Thoracic aorta (tissue), 2 donors: ENCODE measurements around the gene DDX51. TPM values are rescaled to one million over a fixed set of nuclear protein-coding genes. Genes with fewer than 3 reads are reported as not detected.
"Not testable (repeated sequence)": the region's sequence is repeated elsewhere in the genome, so short reads cannot be mapped to it uniquely, and the experiment has no call there.

Experiments
- ATAC-seq: fragments of 150-250 bp; one replicate; pipeline ENCODE4 v1.8.0; 2017; ENCODE audit warnings: low read depth; ENCODE audit not compliant: insufficient number of reproducible peaks, low FRiP score
- DNase-seq: peaks from one replicate; pipeline ENCODE4 v3.0.0-alpha.2; 2020; ENCODE audit warnings: low spot score
- H3K27ac ChIP-seq, 2 donors: fragments of 200-600 bp; sonication (generic); 1 replicate in 1 of 2; 2 replicates in 1 of 2; pipeline ENCODE4 v1.5.1; 2016; ENCODE audit warnings: mild to moderate bottlenecking in 2 of 2, moderate library complexity in 2 of 2
- H3K27me3 ChIP-seq: fragments of 200-600 bp; sonication (generic); replicated peaks from 2 replicates; pipeline ENCODE4 v1.6.0; 2016; ENCODE audit warnings: mild to moderate bottlenecking; ENCODE audit not compliant: insufficient read depth
- H3K36me3 ChIP-seq: fragments of 200-600 bp; sonication (generic); one replicate; pipeline ENCODE4 v1.5.1; 2016
- H3K4me1 ChIP-seq, 2 donors: fragments of 200-600 bp; sonication (generic); 1 replicate in 1 of 2; 2 replicates in 1 of 2; pipeline versions ENCODE4 v1.5.1 to v1.6.0; 2016; ENCODE audit warnings: low read depth in 2 of 2, mild to moderate bottlenecking in 1 of 2; ENCODE audit not compliant: control insufficient read depth in 1 of 2
- H3K4me3 ChIP-seq: fragments of 200-600 bp; sonication (generic); 2 replicates; pipeline ENCODE4 v1.5.1; 2016; ENCODE audit warnings: mild to moderate bottlenecking
- H3K9me3 ChIP-seq: fragments of 200-600 bp; sonication (generic); 2 replicates; pipeline ENCODE4 v1.5.1; 2016
- total RNA-seq, 2 donors: library from RNA; depleted of rRNA; stranded (reverse); fragments of >200 nt; gene quantifications; one replicate each; pipeline versions ENCODE4 v1.1.0 to v1.2.3, GENCODE V29; 2016
- TF ChIP-seq, protein P1 (sequence below): fragments of 200-600 bp; sonication (generic); IDR thresholded peaks from one replicate; pipeline ENCODE4 v1.5.1; 2019; ENCODE audit warnings: antibody characterized with exemption

DDX51 gene
- total RNA-seq, 2 donors from 2014 or later: 9.7 to 24.8 TPM

DNA sequence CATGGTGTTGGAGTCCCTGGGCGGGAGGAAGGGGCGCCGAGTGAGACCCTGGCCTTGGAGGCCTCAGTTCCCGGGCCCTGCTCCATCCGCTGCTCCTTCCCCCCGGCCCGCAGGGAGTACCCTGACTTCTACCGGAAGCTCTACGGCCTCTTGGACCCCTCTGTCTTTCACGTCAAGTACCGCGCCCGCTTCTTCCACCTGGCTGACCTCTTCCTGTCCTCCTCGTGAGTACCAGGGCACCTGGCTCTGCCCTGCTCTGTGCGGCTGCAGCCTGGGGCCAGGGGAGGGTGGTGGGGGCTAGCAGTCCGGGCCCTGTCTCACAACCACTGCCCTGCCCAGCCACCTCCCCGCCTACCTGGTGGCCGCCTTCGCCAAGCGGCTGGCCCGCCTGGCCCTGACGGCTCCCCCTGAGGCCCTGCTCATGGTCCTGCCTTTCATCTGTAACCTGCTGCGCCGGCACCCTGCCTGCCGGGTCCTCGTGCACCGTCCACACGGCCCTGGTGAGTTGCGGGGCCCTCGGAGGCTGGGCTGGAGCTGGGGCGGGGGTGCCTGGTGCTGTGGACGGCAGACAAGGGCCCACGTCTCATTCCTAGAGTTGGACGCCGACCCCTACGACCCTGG lies 7.1 kb upstream of the DDX51 start:
- H3K4me1 ChIP-seq: no peaks in the 10 kb centered on the region
- ATAC-seq (no peak), DNase-seq (no peak)
- TF ChIP-seq, protein P1, sequence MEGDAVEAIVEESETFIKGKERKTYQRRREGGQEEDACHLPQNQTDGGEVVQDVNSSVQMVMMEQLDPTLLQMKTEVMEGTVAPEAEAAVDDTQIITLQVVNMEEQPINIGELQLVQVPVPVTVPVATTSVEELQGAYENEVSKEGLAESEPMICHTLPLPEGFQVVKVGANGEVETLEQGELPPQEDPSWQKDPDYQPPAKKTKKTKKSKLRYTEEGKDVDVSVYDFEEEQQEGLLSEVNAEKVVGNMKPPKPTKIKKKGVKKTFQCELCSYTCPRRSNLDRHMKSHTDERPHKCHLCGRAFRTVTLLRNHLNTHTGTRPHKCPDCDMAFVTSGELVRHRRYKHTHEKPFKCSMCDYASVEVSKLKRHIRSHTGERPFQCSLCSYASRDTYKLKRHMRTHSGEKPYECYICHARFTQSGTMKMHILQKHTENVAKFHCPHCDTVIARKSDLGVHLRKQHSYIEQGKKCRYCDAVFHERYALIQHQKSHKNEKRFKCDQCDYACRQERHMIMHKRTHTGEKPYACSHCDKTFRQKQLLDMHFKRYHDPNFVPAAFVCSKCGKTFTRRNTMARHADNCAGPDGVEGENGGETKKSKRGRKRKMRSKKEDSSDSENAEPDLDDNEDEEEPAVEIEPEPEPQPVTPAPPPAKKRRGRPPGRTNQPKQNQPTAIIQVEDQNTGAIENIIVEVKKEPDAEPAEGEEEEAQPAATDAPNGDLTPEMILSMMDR: no peak
- no peak overlapping the region for H3K27ac ChIP-seq
- no peaks in the 10 kb centered on the region for H3K27me3 ChIP-seq
- no peaks in the 10 kb centered on the region for H3K36me3 ChIP-seq
- H3K9me3 ChIP-seq: no peaks in the 10 kb centered on the region
- H3K4me3 ChIP-seq: no peak overlapping the region

DNA sequence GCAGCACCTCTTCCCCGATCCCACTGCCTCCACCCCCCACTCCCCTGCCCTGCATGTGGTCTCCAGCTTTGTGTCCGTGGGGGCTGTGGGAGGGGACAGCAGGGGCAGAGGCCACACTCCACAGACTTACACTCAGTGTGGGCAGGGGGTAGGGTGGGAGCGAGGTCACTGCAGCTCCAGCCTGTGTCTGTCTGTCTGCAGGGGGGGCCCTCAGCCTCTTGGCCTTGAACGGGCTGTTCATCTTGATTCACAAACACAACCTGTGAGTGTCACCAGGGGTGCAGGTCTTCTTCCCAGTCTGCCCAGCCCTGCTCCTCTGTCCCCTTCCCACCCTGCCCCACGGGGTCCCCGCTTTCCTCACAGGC lies 6.6 kb upstream of the DDX51 start:
- no peaks in the 10 kb centered on the region for H3K36me3 ChIP-seq
- no peaks in the 10 kb centered on the region for H3K27me3 ChIP-seq
- no peak overlapping the region for H3K27ac ChIP-seq
- no peaks in the 10 kb centered on the region for H3K4me1 ChIP-seq
- ATAC-seq (no peak), DNase-seq (no peak)
- TF ChIP-seq, protein P1: no peak
- no peaks in the 10 kb centered on the region for H3K9me3 ChIP-seq
- H3K4me3 ChIP-seq: no peak overlapping the region

DNA sequence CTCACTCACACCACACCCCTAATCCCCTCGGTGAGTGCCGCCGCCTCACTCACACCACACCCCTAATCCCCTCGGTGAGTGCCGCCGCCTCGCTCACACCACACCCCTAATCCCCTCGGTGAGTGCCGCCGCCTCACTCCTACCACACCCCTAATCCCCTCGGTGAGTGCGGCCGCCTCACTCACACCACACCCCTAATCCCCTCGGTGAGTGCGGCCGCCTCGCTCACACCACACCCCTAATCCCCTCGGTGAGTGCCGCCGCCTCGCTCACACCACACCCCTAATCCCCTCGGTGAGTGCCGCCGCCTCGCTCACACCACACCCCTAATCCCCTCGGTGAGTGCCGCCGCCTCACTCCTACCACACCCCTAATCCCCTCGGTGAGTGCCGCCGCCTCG lies 5.4 kb upstream of the DDX51 start:
- not testable (repeated sequence) for DNase-seq

DNA sequence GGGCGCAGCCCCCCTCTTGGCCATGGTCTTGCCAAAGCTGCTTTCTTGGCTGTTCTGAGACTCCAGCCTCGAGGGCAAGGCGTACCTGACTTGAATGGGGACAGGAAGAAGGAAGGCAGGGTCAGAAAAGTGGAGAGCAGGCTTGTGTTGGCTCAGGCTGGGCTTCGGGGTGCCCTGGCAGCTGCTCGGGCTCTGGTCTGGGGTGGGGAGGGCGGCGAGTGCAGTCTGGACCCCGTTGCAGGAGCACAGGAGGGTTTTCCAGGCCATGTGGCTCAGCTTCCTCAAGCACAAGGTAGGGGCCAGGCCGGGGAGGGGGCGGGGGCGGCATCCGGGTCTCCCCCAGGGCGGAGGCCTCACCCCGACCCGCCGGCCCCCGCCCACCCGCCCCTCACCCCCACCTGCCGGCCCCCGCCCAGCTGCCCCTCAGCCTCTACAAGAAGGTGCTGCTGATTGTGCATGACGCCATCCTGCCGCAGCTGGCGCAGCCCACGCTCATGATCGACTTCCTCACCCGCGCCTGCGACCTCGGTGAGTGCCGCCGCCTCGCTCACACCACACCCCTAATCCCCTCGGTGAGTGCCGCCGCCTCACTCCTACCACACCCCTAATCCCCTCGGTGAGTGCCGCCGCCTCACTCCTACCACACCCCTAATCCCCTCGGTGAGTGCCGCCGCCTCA lies 4.4 kb upstream of the DDX51 start:
- H3K4me1 ChIP-seq: peaks cover 6 to 11% of the 10 kb centered on the region in 2 donors
- no peak overlapping the region for H3K4me3 ChIP-seq
- DNase-seq (no peak), ATAC-seq (no peak)
- H3K27ac ChIP-seq: no peak overlapping the region
- no peaks in the 10 kb centered on the region for H3K9me3 ChIP-seq
- H3K27me3 ChIP-seq: no peaks in the 10 kb centered on the region
- H3K36me3 ChIP-seq: no peaks in the 10 kb centered on the region
- TF ChIP-seq, protein P1: no peak

More for the DNA sequence above, 5.4 kb upstream of the DDX51 start:
- not testable (repeated sequence) for H3K4me3 ChIP-seq, H3K27me3 ChIP-seq, H3K27ac ChIP-seq, H3K36me3 ChIP-seq, ATAC-seq, H3K9me3 ChIP-seq, H3K4me1 ChIP-seq

DNA sequence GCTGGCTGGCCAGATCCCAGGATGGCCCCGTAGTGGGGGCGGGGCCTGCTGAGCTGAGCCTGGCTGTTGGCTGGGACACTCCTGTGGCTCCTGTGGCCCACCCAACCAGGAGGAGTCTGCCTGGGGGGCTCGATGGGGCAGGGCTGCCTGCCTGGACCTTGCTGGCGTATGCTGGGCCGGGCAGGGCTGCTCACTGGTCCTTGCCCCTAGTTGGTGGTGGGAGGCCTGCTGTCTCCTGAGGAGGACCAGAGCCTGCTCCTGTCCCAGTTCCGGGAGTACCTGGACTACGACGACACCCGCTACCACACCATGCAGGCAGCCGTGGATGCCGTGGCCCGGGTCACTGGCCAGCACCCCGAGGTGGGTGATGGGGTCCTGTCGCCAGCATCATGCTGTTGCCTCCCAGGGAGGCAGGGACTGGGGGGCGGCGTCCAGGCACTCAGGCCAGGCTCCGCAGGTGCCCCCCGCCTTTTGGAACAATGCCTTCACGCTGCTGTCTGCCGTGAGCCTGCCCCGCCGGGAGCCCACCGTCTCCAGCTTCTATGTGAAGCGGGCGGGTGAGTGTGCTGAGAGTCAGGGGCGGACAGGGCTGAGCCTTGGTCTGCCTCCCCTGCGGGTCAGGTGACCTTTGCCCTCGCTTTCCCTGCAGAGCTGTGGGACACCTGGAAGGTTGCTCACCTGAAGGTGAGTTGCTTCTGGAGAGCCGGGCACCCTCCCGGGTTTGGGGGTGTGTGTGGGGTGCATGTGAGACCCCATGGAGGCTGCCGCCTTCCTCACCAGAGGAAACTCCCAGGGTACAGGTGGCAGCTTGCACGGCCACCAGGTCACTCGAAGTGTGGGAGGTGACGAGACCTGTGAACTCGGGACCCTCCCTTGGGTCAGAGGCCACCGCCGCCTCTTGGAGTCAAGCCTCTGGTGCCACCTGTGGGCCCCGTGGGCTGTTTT lies 3.6 kb upstream of the DDX51 start:
- Histone ChIP-seq H3K4me1 (peaks cover 14 to 19% of the 10 kb centered on the region in 2 donors), H3K36me3 (no peaks in the 10 kb centered on the region), H3K9me3 (no peaks in the 10 kb centered on the region), H3K27me3 (no peaks in the 10 kb centered on the region), H3K27ac (no peak overlapping the region), H3K4me3 (no peak overlapping the region)
- ATAC-seq (no peak), DNase-seq (no peak)
- TF ChIP-seq, protein P1: no peak
